ENCODE measurements around the gene CAMK1. TPM values are rescaled to one million over a fixed set of nuclear protein-coding genes. Genes with fewer than 3 reads are reported as not detected.

The CAMK1 gene
- total and polyA plus RNA-seq, 9 of the 15 experiments (the other 6 are each of a cell fraction or from before 2014, with no cell fraction given), result 0.23 to 10.7 (median 6.0) TPM

- peak; percentile 37; the same call in 1 of the 2 replicates for TF ChIP-seq ZNF407 (IDR thresholded peaks at IDR 0.05; ENCODE audit: low read depth)
- peak; percentile 30; the same call in 1 of the 2 replicates for TF ChIP-seq SP1 (CRISPR knock-in tag; IDR thresholded peaks at IDR 0.05)
- no peak for TF ChIP-seq NR2C1 (IDR thresholded peaks at IDR 0.05)
- peak; percentile 30; the same call in 1 of the 2 replicates for TF ChIP-seq NR2C1 (tag; IDR thresholded peaks at IDR 0.05)
- TF ChIP-seq TEAD4 (IDR thresholded peaks at IDR 0.05; ENCODE audit: low read length), result peak; percentile 25; the same call in 1 of the 2 replicates
- TF ChIP-seq TEAD4 (CRISPR knock-in tag; IDR thresholded peaks at IDR 0.05; ENCODE audit: borderline replicate concordance), result no peak
- 0 out of 2 replicates have a peak, but pooled peaks have one; percentile 24 for TF ChIP-seq FOXM1 (IDR thresholded peaks at IDR 0.05; ENCODE audit: low read depth)
- no peak for TF ChIP-seq FOXM1 (CRISPR knock-in tag; IDR thresholded peaks at IDR 0.05; ENCODE audit: low read depth)
These were observed 22.1 kb upstream of the CAMK1 start (continued) for GRCh38 chr3:9791790-9792404.
